Skin of body (tissue), 2 donors: Measurements from ENCODE around the gene PYCARD. TPM values are rescaled to one million over a fixed set of nuclear protein-coding genes. Genes with fewer than 3 reads are reported as not detected.
"Not testable (repeated sequence)": the region's sequence is repeated elsewhere in the genome, so short reads cannot be mapped to it uniquely, and the experiment has no call there.

Experiments
- DNase-seq: peaks from one replicate; lab custom pipeline; 2025; lab: John Stamatoyannopoulos, UW
- total RNA-seq: library from RNA; depleted of rRNA; stranded (reverse); fragments of >200 nt; gene quantifications from one replicate; pipeline ENCODE4 v1.2.3, GENCODE V29; 2014

PYCARD gene
- total RNA-seq, 1 donor from 2014 or later = 38.9 TPM

GRCh38 chr16:31191697-31192428 is 10.7 kb downstream of the PYCARD start:
- DNase-seq = no peak

DNA sequence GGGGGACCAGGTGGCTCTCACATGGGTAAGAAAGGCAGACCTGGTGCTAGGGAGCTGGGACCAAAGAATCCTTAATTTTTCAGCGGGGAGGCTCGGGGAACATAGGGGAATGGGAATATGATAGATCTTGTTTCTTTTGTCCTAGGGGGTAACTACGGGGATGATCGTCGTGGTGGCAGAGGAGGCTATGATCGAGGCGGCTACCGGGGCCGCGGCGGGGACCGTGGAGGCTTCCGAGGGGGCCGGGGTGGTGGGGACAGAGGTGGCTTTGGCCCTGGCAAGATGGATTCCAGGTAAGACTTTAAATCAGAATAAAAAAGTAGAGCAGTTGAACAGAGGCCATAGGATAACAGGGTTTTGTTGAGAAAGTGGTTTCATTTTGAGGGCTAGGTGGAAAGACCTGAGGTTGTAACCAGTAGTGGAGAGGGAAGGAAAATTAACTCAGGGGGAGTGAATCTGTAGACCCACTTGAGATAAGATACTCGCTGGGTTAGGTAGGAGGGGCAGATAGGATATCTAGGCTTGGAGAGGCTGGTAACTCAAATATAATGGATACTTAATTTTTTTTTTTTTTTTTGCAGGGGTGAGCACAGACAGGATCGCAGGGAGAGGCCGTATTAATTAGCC is 11.6 kb downstream of the PYCARD start:
- DNase-seq = no peak

GRCh38 chr16:31190061-31190460 is 12.5 kb downstream of the PYCARD start:
- no peak for DNase-seq

DNA sequence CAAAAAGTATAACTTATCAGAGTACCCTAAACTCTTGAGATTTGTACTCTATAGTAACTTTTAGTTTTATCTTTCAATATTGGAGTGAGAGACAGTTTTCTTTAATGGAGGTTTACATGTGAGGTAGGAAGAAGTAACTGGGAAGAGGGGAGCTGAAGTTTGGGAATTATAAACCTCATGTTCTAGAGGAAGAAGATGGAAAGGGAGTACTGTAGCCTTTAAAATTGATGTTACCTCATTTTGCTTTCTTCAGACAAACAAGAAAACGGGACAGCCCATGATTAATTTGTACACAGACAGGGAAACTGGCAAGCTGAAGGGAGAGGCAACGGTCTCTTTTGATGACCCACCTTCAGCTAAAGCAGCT is 13.2 kb downstream of the PYCARD start:
- DNase-seq = no peak

GRCh38 chr16:31188450-31189411 is 13.8 kb downstream of the PYCARD start:
- no peak for DNase-seq

GRCh38 chr16:31187808-31188189 is 14.8 kb downstream of the PYCARD start:
- no peak for DNase-seq

- no peak for DNase-seq
Observed at GRCh38 chr16:31186930-31187807, 15.4 kb downstream of the PYCARD start.

GRCh38 chr16:31186176-31186575 is 16.4 kb downstream of the PYCARD start:
- no peak for DNase-seq

DNA sequence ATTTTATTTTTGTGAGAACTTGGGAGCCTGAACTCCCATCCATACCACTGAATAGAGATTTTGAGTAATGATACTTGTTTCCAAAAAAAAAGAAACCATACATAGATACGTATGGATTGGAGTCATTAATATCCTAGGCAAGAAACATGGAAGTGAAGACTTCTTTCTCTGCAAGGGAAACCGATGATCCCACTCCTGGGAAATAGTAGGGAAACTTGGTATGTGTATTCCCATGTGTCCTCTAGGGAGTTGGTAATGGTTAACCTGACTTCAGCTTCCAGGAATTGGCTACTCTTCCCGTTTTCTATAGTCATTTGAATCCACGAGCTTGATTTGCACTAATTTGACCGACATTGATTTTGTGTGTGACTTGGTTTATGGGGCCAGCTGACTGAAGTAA is 17.2 kb downstream of the PYCARD start:
- DNase-seq = no peak

GRCh38 chr16:31184888-31185287 is 17.7 kb downstream of the PYCARD start:
- no peak for DNase-seq

DNA sequence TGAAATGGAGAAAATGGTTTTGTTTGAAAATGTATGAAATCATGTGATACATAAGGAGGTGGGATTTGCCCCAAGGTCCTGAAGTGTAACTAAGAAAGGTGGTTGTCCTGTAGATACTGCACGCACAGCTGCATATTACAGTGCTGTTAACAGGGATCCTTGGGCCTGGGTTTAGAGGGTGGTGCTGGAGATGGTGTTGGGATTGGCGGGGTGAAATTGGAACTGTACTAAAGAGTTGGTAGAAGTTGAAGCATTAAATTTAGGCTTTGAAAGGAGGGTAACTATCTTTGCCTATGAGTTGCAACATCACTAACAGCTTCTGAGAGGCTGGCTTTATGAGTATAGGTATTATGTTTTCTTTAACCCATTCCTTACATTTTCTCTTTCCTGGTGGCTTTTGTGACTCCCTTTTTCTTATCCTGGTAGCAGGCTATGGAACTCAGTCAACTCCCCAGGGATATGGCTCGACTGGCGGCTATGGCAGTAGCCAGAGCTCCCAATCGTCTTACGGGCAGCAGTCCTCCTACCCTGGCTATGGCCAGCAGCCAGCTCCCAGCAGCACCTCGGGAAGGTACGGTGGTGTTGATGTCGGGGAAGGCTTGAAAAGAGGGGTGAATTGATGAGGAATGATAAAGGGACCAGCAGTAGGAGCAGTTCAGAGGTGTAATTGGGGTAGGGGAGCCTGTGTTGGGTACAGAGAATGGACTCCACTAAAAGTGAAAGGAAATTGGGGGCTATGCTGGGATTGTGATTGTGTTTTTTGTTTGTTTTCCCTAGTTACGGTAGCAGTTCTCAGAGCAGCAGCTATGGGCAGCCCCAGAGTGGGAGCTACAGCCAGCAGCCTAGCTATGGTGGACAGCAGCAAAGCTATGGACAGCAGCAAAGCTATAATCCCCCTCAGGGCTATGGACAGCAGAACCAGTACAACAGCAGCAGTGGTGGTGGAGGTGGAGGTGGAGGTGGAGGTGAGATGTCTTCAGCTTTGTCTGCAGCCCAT is 18.8 kb downstream of the PYCARD start:
- DNase-seq = no peak

DNA sequence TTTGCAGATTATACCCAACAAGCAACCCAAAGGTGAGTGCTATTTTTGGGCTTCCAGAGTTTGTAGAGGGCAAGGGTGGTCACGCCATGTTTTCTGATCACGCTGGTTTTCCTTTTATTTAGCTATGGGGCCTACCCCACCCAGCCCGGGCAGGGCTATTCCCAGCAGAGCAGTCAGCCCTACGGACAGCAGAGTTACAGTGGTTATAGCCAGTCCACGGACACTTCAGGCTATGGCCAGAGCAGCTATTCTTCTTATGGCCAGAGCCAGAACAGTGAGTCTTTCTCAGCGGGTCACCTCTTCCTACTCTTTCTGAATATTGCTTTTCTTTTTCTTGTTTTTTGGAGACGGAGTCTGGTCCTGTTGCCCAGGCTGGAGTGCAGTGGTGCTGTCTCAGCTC is 20.2 kb downstream of the PYCARD start:
- no peak for DNase-seq

DNA sequence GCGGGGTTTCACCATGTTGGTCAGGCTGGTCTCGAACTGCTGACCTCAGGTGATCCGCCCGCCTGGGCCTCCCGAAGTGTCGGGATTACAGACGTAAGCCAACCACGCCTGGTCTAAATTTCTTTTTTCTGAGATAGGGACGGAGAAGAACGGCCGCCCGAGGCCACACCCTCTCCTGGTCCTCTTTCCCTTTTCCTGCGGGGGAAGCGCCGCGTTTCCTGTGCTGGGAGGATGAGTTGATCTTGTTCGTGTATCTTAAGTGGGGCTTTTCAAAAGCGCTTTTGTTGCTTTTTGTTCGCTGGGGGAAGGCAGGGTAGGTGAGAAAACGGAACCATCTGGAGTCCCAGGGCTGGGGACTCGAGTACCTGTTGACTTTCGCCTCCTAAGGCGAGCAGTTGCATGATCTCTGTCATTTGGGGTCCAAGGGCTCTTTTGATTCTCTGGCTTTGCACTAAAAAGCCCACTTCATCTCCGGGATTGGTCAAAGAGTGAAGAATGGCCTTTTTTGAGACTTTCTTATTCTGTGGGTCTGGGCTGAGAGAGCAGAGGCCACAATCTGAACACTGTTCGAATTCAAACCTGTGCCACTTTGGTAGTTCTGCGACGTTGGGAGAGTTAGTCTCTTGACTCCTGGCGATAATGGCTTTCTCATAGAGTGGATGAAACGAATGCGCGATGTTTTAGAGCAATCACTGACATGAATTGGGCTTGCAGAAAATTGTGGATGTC is 21.3 kb downstream of the PYCARD start:
- no peak for DNase-seq

- peak; percentile 99 for DNase-seq
Observed at GRCh38 chr16:31179747-31180459, 22.7 kb downstream of the PYCARD start, which contains the start of gene FUS. Gene FUS, plus strand, starts transcription at chr16:31180139. Its CDS starts 76 bp downstream, at chr16:31180215.

- DNase-seq = no peak
Observed at GRCh38 chr16:31179219-31179746, 23.3 kb downstream of the PYCARD start.

- no peak for DNase-seq
Observed at GRCh38 chr16:31177136-31177535, 25.4 kb downstream of the PYCARD start.

DNA sequence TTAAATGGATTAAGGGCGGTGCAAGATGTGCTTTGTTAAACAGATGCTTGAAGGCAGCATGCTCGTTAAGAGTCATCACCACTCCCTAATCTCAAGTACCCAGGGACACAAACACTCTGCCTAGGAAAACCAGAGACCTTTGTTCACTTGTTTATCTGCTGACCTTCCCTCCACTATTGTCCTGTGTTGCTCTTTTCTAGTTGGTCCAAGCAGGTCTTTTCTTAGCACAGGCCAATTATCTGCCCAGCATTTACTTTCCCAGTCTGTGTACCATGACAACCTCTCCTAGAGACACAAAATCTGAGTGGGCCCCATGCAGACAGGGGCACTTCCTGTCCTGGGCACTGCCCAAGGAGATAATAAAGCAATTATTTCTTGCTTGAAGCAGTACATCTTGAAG is 32.5 kb downstream of the PYCARD start:
- not testable (repeated sequence) for DNase-seq

DNA sequence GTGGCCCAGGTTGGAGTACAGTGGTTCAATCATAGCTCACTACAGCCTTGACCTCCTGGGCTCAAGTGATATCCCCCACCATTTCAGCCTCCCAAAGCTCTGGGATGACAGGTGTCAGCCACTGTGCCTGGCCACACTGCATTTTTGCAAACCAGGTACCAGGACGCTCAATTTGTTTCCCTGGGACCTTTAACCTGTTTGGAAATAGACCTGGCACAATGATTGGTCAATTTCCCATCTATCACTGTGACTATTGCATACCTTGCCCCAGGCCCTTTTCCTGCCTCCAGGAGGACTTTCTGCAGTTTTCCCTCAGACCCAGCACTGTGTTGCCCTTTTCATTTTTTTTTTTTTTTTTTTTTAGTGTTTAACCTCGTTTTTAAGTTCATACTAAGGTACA is 33.7 kb downstream of the PYCARD start:
- no peak for DNase-seq
